Measurements from ENCODE around the gene CCHCR1. TPM values are rescaled to one million over a fixed set of nuclear protein-coding genes. Genes with fewer than 3 reads are reported as not detected.
"Not testable (repeated sequence)": the region's sequence is repeated elsewhere in the genome, so short reads cannot be mapped to it uniquely, and the experiment has no call there.

Gene CCHCR1
- total RNA-seq, 4 donors from 2014 or later: 11.9 to 21.1 (median 16.2) TPM

DNA sequence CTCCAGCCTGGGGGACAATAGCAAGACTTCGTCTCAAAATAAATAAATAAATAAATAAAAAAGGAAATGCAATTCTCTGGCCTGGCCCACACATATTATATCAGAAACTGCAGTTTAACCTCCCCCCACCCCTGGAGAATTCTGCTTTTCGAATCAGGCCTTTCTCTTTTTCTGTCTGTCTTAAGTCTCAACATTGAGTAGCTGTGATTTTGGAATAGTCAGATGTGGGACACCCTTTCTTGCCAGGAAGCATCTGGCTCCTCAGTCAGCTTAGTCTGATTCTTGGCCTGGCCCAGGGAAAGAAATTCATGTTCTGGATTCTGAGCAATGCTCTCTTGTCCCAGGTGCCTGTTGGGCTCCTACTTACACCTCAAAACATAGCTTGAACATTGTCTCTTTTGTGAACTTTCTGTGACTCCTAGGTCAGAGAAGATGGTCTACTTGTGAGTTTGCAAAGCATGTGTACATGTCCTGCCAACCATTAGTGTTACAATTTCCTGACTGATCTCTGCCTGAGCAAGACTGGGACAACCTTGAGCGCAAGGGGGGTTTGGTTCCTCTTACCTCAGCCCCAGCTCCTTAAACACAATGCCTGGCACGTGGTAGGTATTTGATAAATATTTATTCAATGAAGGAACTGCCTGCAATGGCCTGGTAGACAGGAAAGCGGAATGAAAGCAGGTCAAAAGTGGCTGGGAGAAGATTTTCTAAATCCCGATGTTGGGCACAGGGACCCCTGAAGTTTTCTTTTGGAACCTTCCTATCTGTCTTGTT is 36.6 kb upstream of the CCHCR1 start:
- no peaks in the 10 kb centered on the region for H3K36me3 ChIP-seq
- no peak overlapping the region for H3K27ac ChIP-seq
- H3K9me3 ChIP-seq: no peaks in the 10 kb centered on the region
- intact Hi-C loops (cut with DNase I): loop anchor here (5.0 kb wide), 2 partner anchors 57 to 173 kb away; partner anchors contain the start of gene PSORS1C2
- WGBS, 2 donors: 58 to 80% methylated on average over 6 of the region's 6 CpGs
- no peak for DNase-seq
- H3K4me1 ChIP-seq: peaks cover 0 to 17% (median 8%) of the 10 kb centered on the region in 3 donors
- TF ChIP-seq, protein P1, sequence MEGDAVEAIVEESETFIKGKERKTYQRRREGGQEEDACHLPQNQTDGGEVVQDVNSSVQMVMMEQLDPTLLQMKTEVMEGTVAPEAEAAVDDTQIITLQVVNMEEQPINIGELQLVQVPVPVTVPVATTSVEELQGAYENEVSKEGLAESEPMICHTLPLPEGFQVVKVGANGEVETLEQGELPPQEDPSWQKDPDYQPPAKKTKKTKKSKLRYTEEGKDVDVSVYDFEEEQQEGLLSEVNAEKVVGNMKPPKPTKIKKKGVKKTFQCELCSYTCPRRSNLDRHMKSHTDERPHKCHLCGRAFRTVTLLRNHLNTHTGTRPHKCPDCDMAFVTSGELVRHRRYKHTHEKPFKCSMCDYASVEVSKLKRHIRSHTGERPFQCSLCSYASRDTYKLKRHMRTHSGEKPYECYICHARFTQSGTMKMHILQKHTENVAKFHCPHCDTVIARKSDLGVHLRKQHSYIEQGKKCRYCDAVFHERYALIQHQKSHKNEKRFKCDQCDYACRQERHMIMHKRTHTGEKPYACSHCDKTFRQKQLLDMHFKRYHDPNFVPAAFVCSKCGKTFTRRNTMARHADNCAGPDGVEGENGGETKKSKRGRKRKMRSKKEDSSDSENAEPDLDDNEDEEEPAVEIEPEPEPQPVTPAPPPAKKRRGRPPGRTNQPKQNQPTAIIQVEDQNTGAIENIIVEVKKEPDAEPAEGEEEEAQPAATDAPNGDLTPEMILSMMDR (IDR thresholded peaks at IDR 0.05): no peak
- TF ChIP-seq POLR2A (IDR thresholded peaks at IDR 0.05): no peak
- H3K27me3 ChIP-seq: no peaks in the 10 kb centered on the region
- H3K4me3 ChIP-seq: no peak overlapping the region

DNA sequence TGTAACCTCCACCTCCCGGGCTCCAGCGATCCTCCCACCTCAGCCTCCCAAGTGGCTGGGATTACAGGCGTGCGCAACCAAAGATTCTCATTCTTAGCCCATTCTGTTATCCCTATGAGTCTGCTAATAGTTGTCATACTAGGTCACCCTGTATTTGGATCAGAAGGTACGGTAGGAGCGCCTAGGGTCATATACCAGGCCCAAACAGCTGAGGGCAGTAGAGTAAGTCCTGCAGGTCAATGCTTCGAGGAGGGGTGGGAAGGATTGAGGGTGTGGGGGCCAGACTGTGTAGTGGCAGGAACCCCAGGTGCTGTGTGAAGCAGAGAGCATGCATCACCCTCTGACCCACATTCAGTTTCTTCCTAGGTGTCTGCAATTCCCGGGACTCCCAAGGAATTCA is 35.6 kb upstream of the CCHCR1 start:
- intact Hi-C loops (cut with DNase I): loop anchor here (5.0 kb wide), 2 partner anchors 56 to 174 kb away; partner anchors contain the start of gene PSORS1C2
- no peaks in the 10 kb centered on the region for H3K9me3 ChIP-seq
- H3K4me1 ChIP-seq: peaks cover 0 to 13% (median 6%) of the 10 kb centered on the region in 3 donors
- no peak for DNase-seq
- TF ChIP-seq POLR2A (IDR thresholded peaks at IDR 0.05): no peak
- TF ChIP-seq, protein P1 (IDR thresholded peaks at IDR 0.05): peak in 1 of 6 experiments; percentile 12
- H3K27ac ChIP-seq: no peak overlapping the region
- WGBS, 2 donors: 66 to 74% methylated on average over 7 to 8 of the region's 8 CpGs
- no peaks in the 10 kb centered on the region for H3K36me3 ChIP-seq
- no peaks in the 10 kb centered on the region for H3K27me3 ChIP-seq
- no peak overlapping the region for H3K4me3 ChIP-seq

DNA sequence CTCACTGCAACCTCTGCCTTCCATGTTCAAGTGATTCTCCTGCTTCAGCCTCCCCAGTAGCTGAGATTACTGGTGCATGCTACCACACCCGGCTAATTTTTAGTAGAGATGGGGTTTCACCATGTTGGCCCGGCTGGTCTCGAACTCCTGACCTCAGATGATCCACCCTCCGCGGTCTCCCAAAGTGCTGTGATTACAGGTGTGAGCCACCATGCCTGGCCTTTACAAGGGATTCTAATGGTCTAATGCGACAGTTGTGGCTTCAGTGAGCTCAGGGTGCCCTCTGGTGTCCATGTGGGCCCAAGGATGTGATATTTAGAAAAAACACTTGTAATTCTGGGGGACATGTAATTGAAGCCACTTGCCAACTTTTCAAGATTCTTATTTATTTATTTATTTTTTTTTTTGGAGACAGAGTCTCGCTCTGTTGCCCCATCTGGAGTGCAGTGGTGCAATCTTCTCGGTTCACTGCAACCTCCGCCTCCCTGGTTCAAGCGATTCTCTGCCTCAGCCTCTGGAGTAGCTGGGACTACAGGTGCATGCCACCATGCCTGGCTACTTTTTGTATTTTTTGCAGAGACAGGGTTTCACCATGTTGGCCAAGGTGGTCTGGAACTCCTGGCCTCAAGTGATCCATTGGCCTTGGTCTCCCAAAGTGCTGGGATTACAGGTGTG is 35.0 kb upstream of the CCHCR1 start:
- H3K4me1 ChIP-seq: peaks cover 0 to 12% (median 6%) of the 10 kb centered on the region in 3 donors
- TF ChIP-seq, protein P1 (IDR thresholded peaks at IDR 0.05): peak; percentile 17 to 83 (median 68)
- not testable (repeated sequence) for H3K36me3 ChIP-seq, DNase-seq, H3K4me3 ChIP-seq, H3K27me3 ChIP-seq, H3K9me3 ChIP-seq, H3K27ac ChIP-seq
- intact Hi-C loops (cut with DNase I): loop anchor here (5.0 kb wide), 2 partner anchors 55 to 175 kb away; partner anchors contain the start of gene PSORS1C2
- 54 to 57% methylated on average over 9 of the region's 10 CpGs for WGBS, 2 donors

DNA sequence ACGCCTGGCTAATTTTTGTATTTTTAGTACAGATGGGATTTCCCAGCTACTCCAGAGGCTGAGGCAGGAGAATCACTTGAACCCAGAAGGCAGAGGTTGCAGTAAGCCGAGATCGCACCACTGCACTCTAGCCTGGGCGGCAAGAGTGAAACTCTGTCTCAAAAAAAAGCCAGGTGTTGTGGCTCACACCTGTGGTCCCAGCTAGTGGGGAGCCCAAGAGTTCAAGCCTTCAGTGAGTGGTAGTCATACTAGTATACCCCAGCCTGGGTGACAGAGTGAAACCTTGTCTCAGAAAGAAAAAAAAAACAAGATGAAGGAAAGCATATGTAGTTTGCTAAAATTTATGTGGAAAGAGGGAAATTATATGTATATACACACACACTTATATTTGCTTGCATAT is 32.9 kb upstream of the CCHCR1 start:
- Histone ChIP-seq H3K36me3 (no peaks in the 10 kb centered on the region), H3K4me1 (peaks cover 0 to 15% (median 0%) of the 10 kb centered on the region in 3 donors), H3K9me3 (no peaks in the 10 kb centered on the region), H3K27me3 (no peaks in the 10 kb centered on the region), H3K4me3 (no peak overlapping the region), H3K27ac (no peak overlapping the region)
- 85 to 88% methylated on average over 4 of the region's 4 CpGs for WGBS, 2 donors
- TF ChIP-seq POLR2A (IDR thresholded peaks at IDR 0.05): no peak
- TF ChIP-seq, protein P1 (IDR thresholded peaks at IDR 0.05): no peak
- intact Hi-C loops (cut with DNase I): loop anchor here (5.0 kb wide), 2 partner anchors 53 to 177 kb away; partner anchors contain the start of gene PSORS1C2
- DNase-seq: no peak

DNA sequence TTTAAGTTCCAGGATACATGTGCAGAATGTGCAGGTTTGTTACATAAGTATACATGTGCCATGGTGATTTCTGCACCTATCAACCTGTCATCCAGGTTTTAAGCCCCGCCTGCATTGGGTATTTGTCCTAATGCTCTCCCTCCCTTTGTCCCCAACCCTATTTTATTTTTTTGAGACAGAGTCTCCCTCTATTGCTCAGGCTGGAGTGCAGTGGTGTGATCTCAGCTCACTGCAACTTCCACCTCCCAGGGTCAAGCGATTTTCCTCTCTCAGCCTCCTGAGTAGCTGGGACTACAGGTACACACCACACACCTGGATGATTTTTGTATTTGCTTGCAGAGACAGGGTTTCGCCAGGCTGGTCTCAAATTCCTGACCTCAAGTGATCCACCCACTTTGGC is 31.6 kb upstream of the CCHCR1 start:
- intact Hi-C loops (cut with DNase I); H3K27me3 ChIP-seq; H3K27ac ChIP-seq; H3K9me3 ChIP-seq; H3K4me3 ChIP-seq; H3K36me3 ChIP-seq; DNase-seq: not testable (repeated sequence)
- H3K4me1 ChIP-seq: peaks cover 0 to 28% (median 0%) of the 10 kb centered on the region in 3 donors
- 90 to 100% methylated on average over 3 of the region's 3 CpGs for WGBS, 2 donors

Measured in esophagus squamous epithelium (tissue), 5 donors.